Cardiac fibroblast (primary cell): Measurements from ENCODE around the gene ZFP36.

Experiments
- DNase-seq, 2 donors: peaks; one replicate each; pipeline versions ENCODE4 v3.0.0 to v3.0.0-alpha.2; 2010; ENCODE audit warnings: low read depth in 2 of 2
- H3K4me3 ChIP-seq, 2 donors: replicated peaks in 1 of 2; 1 replicate in 1 of 2; 2 replicates in 1 of 2; pipeline ENCODE4 v1.5.1; 2011; ENCODE audit warnings: low read depth in 2 of 2, low read length in 2 of 2, mild to moderate bottlenecking in 2 of 2, moderate library complexity in 1 of 2
- CTCF ChIP-seq: IDR thresholded peaks from one replicate; pipeline ENCODE4 v1.5.1; 2011; ENCODE audit warnings: low read depth, mild to moderate bottlenecking, low read length, inconsistent platforms

ZFP36 gene

GRCh38 chr19:39385629-39386411 is 20.8 kb upstream of the ZFP36 start:
- no peak for TF ChIP-seq CTCF
- H3K4me3 ChIP-seq = no peak overlapping the region
- no peak for DNase-seq

- TF ChIP-seq CTCF = no peak
- no peak for DNase-seq
- no peak overlapping the region for H3K4me3 ChIP-seq
Observed at GRCh38 chr19:39386557-39386956, 20.1 kb upstream of the ZFP36 start.

DNA sequence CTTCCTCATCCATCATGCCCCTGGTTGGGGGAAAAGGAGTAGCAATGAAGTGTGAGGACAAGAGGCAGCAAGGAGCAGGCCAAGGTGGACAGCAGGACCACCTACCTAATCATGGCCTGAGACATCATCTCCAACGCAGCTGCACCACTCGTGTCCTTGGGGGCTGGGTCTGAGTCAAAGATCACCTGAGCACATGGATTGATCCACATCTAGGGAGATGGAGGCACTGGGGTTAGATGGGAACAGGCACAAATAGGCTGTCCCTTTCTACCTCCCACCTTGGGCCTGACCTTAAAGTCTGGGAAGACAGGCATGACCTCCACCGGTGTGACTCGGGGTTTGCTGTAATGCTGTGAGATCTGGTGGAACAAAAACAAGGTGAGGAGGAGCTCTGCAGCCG is 18.0 kb upstream of the ZFP36 start:
- DNase-seq = no peak
- TF ChIP-seq CTCF = no peak
- H3K4me3 ChIP-seq = no peak overlapping the region

DNA sequence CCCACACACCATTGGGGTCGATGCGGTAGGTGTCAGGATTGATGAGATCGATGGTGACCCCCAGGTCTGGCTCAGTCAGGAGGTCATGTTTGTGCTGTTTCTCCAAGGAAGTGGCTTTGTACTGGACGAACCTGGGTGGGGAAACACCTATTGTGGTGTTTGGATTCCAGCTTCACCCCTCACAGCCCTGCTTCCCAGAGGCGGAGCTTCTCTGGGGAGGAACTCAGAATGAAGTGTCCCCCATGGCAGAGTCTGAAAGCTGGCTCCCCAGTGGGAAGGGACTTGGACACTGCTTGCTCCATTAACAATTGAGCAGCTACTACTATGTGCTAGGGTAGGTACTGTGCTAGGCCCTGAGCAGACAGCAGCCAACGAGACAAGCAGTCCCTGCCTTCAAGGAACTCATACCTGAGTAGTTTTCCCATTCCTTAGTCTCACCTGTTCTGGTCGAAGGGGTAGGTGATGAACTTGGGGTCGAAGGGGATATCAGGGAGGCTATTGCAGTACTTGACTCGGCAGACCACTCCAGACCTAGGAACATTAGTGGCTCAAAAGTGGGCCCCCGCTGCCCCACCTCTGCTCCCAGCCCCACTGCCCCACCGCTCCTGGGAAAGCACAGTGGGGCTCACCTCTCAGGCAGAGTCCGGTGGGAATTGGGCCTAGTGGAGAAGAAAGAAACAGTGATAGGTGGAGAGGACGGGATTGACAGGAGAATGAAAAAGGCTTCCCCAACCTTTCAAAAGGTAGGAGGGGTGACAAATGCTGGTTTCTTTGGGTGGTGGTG is 16.8 kb upstream of the ZFP36 start:
- peak overlapping the region; percentile 87 to 98 for H3K4me3 ChIP-seq
- no peak for DNase-seq

GRCh38 chr19:39390451-39390750 is 16.2 kb upstream of the ZFP36 start:
- DNase-seq = no peak
- peak overlapping the region; percentile 87 to 98 for H3K4me3 ChIP-seq

More for the DNA sequence above, 16.8 kb upstream of the ZFP36 start:
- TF ChIP-seq CTCF = no peak

DNA sequence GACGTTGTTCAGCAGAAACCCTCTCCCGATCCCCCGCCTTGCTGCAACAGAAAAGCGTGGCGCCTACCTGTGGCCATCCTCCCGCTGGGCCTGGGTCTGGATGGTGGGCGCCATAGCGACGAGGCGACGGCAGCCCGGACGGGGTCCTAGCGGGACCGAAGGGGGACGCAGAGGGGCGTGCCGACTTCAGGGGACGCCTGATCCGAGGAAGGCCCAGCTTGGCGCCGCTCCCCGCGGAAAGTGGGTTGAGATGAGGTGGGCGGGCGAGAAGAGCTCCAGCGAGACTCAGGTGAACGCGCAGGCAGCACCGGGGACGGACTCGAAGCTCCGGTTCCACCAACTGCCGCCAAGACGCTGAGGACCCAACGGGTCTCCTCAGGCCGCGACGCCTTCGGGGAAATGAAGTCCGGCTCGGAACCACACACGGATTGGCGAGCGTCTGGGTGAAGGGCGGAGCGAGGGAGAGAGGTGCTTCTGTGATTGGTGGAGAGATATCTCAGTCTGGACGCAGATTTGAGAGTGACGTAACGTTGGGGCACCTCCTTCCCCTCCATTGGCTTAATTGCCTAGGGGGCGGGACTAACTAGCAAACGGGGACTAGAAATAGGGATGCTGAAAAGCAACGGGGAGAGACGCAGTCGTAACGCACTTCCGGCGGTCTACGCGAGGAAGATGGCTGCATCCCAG is 15.8 kb upstream of the ZFP36 start, which contains the start of the genes MED29 and PAF1:
Gene MED29, plus strand, starts transcription at position 628 of the 687 bp plus-strand sequence. Its CDS starts 45 bp downstream, at position 673.
Gene PAF1, minus strand, starts transcription at position 356 of the 687 bp plus-strand sequence. Its CDS starts 242 bp downstream, at position 114.
- peak; percentile 100 for DNase-seq
- no peak for TF ChIP-seq CTCF
- peak within 1 kb of the TSS; percentile 98 for H3K4me3 ChIP-seq

More at GRCh38 chr19:39390451-39390750, 16.2 kb upstream of the ZFP36 start:
- TF ChIP-seq CTCF = no peak
